Mesothelial cell of epicardium (in vitro differentiated cells): ENCODE results near the gene TRAF4. TPM values are rescaled to one million over a fixed set of nuclear protein-coding genes. Genes with fewer than 3 reads are reported as not detected.

Source experiments
- DNase-seq, 2 experiments: peaks; one replicate each; pipeline ENCODE4 v3.0.0; 2021; ENCODE audit warnings: low spot score in 2 of 2; ENCODE audit not compliant: unreplicated experiment in 2 of 2
- H3K27ac Mint-ChIP-seq: 2 replicates; pipeline ENCODE4 v1.8.0; 2021; ENCODE audit warnings: mixed read lengths
- H3K27me3 Mint-ChIP-seq: 2 replicates; pipeline ENCODE4 v1.8.0; 2021; ENCODE audit warnings: low read depth, mixed read lengths
- H3K36me3 Mint-ChIP-seq: 2 replicates; pipeline ENCODE4 v1.8.0; 2021; ENCODE audit warnings: mixed read lengths
- H3K4me1 Mint-ChIP-seq: 2 replicates; pipeline ENCODE4 v1.8.0; 2021; ENCODE audit warnings: mixed read lengths
- H3K4me3 Mint-ChIP-seq: 2 replicates; pipeline ENCODE4 v1.8.0; 2021; ENCODE audit warnings: mild to moderate bottlenecking, moderate library complexity, mixed read lengths
- H3K9me3 Mint-ChIP-seq: 2 replicates; pipeline ENCODE4 v1.8.0; 2021; ENCODE audit warnings: mixed read lengths
- total RNA-seq: library from RNA; stranded (reverse); gene quantifications from 3 replicates; pipeline ENCODE4 v1.2.1, GENCODE V29; 2021
- TF ChIP-seq, protein P1 (sequence below): fragments of 200-600 bp; sonication (generic); IDR thresholded peaks from one replicate; pipeline ENCODE4 v1.5.0; 2021; ENCODE audit warnings: antibody characterized with exemption; ENCODE audit not compliant: unreplicated experiment

TRAF4 gene
- total RNA-seq, 1 donor from 2014 or later, result 252 TPM

DNA sequence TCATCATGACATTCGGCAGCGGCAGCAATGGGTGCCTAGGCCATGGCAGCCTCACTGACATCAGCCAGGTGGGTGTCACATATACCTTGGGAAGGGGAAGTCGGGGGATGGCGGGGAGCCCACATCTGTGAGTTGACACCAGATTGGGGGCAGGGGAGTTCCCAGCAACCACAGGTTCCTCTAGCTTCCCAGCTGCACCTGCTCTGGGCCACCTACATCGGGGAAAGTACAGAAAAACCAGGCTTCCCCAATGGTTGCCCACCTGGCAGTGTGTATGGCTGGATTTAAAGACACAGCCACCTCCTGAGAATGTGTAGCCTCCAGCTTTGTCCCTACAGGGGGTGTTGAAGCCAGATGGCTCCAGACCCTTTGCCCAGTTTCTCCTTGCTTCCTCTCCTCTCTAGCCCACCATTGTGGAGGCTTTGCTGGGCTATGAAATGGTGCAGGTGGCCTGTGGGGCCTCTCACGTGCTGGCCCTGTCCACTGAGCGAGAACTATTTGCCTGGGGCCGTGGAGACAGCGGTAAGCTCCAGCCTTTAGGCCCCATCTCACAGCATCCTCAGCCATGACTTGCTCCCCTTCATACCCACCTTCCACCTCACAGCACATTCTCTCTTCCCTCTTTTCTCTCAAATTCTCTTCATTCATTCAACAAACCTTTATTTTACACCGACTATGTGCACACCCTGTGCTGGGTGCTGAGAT is 5.0 kb upstream of the TRAF4 start:
- Mint-ChIP-seq H3K9me3 (no peaks in the 10 kb centered on the region), H3K27ac (no peak overlapping the region), H3K36me3 (no peaks in the 10 kb centered on the region), H3K4me1 (peaks cover 9% of the 10 kb centered on the region), H3K27me3 (no peaks in the 10 kb centered on the region), H3K4me3 (no peak overlapping the region)
- TF ChIP-seq, protein P1, sequence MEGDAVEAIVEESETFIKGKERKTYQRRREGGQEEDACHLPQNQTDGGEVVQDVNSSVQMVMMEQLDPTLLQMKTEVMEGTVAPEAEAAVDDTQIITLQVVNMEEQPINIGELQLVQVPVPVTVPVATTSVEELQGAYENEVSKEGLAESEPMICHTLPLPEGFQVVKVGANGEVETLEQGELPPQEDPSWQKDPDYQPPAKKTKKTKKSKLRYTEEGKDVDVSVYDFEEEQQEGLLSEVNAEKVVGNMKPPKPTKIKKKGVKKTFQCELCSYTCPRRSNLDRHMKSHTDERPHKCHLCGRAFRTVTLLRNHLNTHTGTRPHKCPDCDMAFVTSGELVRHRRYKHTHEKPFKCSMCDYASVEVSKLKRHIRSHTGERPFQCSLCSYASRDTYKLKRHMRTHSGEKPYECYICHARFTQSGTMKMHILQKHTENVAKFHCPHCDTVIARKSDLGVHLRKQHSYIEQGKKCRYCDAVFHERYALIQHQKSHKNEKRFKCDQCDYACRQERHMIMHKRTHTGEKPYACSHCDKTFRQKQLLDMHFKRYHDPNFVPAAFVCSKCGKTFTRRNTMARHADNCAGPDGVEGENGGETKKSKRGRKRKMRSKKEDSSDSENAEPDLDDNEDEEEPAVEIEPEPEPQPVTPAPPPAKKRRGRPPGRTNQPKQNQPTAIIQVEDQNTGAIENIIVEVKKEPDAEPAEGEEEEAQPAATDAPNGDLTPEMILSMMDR, result no peak
- no peak for DNase-seq

DNA sequence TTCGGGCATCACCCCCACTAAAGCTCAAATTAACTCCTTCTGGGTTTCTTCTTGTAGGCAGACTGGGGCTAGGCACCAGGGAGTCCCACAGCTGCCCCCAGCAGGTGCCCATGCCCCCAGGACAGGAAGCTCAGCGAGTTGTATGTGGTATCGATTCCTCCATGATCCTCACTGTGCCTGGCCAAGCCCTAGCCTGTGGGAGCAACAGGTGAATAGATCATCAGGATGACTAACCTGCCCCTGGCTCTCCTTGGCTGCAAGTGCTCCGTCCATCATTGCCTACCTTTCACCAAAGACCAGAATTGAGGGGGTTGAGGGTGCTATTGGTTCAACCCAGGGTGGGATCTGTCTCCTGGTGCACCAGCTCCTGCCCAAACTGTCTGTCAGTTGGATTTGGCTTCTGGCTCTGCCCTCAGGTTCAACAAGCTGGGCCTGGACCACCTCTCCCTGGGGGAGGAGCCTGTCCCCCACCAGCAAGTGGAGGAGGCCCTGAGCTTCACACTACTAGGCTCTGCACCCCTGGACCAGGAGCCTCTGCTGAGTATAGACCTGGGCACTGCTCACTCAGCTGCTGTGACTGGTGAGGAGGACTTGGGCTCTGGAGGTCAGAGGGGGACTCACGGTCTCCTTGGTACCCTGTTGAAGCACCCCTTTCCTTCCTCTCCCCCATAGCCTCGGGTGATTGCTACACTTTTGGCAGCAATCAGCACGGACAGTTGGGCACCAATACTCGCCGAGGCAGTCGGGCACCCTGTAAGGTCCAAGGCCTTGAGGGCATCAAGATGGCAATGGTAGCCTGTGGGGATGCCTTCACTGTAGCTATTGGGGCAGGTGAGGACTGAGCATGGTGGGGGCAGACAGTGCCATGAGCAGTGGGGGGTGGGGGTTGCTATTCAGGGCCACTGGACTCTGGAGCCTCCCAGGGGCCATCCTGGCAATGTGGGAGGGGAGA is 3.1 kb upstream of the TRAF4 start:
- Mint-ChIP-seq H3K27ac (no peak overlapping the region), H3K4me1 (peaks cover 9% of the 10 kb centered on the region), H3K9me3 (no peaks in the 10 kb centered on the region), H3K4me3 (no peak overlapping the region), H3K27me3 (no peaks in the 10 kb centered on the region), H3K36me3 (no peaks in the 10 kb centered on the region)
- TF ChIP-seq, protein P1, result no peak
- DNase-seq, result no peak

DNA sequence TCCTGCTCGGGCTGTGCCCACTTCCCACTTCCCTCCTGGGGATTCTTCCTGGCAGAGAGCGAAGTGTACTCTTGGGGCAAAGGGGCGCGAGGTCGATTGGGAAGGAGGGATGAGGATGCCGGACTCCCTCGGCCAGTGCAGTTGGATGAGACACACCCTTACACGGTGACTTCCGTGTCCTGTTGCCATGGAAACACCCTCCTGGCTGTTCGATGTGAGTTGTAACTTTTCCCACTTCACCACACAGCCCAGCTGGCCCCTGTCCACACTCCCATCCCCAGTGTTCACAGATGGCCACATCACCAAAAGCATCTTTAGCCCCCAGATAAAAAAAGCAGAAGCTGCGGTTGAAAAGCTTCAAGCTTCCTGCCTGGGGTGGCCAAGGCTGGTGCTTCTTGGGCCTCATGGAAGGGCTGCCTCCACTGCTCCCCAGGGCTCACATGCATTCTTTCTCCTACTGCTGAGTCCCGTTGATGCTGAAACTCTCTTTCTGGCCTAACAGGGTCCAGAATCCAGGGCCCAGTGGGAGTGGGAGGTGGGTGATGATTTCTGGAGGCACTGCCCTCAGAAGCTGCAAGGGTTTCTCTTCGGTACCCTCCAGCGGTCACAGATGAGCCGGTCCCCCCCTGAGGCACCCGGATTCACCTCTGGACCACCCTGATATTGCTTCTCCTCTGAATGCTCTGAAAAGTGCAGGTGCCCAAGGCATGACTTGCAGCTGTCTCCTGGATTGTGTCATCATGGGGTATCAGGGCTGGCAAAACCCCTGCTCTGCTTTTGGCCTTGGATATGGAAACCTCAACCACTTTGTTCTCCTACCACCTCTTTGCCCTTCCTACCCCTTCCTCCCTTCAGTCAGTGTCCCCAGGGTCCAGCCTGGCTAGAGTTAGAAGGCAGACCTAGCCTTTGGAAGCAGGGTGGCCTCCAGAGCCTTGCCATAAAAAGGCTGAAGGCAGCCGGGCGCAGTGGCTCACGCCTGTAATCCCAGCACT is 2.2 kb upstream of the TRAF4 start:
- H3K4me1 Mint-ChIP-seq, result peaks cover 16% of the 10 kb centered on the region
- no peaks in the 10 kb centered on the region for H3K9me3 Mint-ChIP-seq
- peak overlapping the region; percentile 30 for H3K27ac Mint-ChIP-seq
- no peaks in the 10 kb centered on the region for H3K27me3 Mint-ChIP-seq
- no peak overlapping the region for H3K4me3 Mint-ChIP-seq
- TF ChIP-seq, protein P1, result no peak
- DNase-seq, result no peak
- no peaks in the 10 kb centered on the region for H3K36me3 Mint-ChIP-seq

DNA sequence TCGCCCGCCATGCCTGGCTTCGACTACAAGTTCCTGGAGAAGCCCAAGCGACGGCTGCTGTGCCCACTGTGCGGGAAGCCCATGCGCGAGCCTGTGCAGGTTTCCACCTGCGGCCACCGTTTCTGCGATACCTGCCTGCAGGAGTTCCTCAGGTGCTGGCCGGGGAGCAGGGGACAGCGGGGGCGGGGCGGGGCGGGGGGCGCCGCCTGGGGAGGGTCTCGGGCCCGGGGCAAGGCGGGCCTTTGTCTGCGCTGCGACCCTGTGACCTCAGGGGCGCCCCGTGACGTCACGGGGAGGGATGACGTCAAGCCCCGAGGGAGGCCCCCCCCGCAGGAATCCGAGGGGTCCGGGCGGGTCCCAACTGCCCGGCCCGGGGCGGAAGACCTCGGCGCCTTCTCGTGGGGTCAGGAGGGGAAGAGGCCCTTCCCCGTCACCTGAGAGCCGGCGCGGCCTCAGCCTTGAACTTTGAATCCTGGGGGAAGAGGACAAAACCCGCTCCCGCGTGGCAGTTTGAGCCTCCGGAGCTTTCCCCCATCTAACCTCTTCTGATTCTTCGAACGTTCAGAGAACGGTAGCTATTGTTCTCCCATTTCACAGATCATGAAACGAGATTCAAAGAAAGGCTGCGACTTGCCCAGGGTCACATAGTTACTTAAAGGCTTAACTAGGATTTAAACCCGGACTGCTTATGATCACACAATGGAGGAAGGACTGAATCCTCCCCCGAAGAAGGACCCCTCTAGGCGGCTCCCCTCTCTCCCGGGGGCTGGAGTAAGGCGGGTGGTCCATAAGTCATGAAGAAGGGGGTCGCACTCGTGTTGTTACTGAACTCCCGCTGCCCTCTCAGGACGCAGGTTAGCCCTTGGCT is 527 bp downstream of the TRAF4 start:
- Mint-ChIP-seq H3K9me3 (no peaks in the 10 kb centered on the region), H3K4me1 (peaks cover 32% of the 10 kb centered on the region), H3K27ac (peak overlapping the region; percentile 98), H3K36me3 (peaks cover 3% of the 10 kb centered on the region), H3K4me3 (peak overlapping the region; percentile 89), H3K27me3 (no peaks in the 10 kb centered on the region)
- peak in 1 of 2 experiments; percentile 59 for DNase-seq
- TF ChIP-seq, protein P1, result no peak
